ENCODE data around the gene MAGI1. TPM values are rescaled to one million over a fixed set of nuclear protein-coding genes. Genes with fewer than 3 reads are reported as not detected.

The MAGI1 gene
- total RNA-seq, 3 donors from 2014 or later (not counting 1 experiment from before 2014, with no cell fraction given): not detected

DNA sequence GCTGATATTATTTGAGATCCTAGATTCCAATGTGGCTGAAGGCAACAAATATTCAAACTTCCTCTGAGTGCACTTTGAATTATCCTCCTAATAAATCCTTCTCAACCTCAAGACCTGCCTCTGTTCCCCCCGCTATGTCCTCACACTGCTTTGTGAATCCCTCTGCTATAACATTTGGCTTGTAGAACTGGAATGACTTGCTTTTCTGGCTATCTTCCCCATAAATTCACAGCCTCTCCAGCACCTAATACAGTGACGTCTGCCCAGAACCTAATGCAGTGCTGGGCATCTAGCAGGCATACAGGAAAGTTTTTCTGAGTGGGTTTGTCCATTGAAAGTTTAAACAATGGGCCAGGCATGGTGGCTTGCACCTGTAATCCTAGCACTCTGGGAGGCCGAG lies 707.0 kb downstream of the MAGI1 start:
- no peaks in the 10 kb centered on the region for H3K4me1 Mint-ChIP-seq
- Histone ChIP-seq H3K36me3 (ENCODE audit: control insufficient read depth, insufficient read depth, low read length) (no peaks in the 10 kb centered on the region), H3K4me1 (ENCODE audit: control insufficient read depth, insufficient read depth, low read length) (no peaks in the 10 kb centered on the region), H3K4me3 (ENCODE audit: low read length) (no peak overlapping the region), H3K27me3 (ENCODE audit: control insufficient read depth, insufficient read depth, low read length) (no peaks in the 10 kb centered on the region), H3K9me3 (ENCODE audit: control insufficient read depth, insufficient read depth, low read length) (no peaks in the 10 kb centered on the region), H3K27ac (ENCODE audit: low read length) (no peak overlapping the region)
- no peak overlapping the region for H3K4me3 Mint-ChIP-seq
- H3K36me3 Mint-ChIP-seq: no peaks in the 10 kb centered on the region
- no peak for DNase-seq
- H3K27me3 Mint-ChIP-seq (ENCODE audit: low read depth in 2 of 2): no peaks in the 10 kb centered on the region
- intact Hi-C loops (cut with micrococcal nuclease): no loop called here
- TF ChIP-seq, protein P1, sequence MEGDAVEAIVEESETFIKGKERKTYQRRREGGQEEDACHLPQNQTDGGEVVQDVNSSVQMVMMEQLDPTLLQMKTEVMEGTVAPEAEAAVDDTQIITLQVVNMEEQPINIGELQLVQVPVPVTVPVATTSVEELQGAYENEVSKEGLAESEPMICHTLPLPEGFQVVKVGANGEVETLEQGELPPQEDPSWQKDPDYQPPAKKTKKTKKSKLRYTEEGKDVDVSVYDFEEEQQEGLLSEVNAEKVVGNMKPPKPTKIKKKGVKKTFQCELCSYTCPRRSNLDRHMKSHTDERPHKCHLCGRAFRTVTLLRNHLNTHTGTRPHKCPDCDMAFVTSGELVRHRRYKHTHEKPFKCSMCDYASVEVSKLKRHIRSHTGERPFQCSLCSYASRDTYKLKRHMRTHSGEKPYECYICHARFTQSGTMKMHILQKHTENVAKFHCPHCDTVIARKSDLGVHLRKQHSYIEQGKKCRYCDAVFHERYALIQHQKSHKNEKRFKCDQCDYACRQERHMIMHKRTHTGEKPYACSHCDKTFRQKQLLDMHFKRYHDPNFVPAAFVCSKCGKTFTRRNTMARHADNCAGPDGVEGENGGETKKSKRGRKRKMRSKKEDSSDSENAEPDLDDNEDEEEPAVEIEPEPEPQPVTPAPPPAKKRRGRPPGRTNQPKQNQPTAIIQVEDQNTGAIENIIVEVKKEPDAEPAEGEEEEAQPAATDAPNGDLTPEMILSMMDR (IDR thresholded peaks at IDR 0.05): no peak
- WGBS (ENCODE audit: insufficient coverage): 88% methylated on average over 3 of the region's 3 CpGs
- H3K9me3 Mint-ChIP-seq: peaks cover 3 to 18% of the 10 kb centered on the region in 2 donors
- H3K27ac Mint-ChIP-seq: no peak overlapping the region
- no peak for ATAC-seq

DNA sequence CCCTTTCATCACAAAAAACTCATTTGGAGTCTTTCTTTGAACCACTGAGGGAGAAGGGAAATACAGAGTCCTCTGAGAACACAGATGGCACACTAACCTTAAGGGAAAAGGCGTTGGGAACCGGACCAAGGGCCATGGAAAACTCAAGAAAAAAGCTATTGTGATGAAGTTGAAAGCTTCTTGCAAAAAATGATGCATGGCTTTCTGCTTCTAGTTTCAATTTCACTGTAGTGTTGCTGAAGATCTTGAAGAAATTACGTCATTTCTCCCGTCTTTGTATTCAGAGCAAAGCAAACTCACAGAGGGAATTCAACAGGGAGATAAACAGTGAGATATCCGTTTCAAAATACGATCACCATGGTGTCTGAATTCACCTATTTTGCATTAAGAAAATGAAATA lies 708.6 kb downstream of the MAGI1 start:
- H3K4me1 Mint-ChIP-seq: no peaks in the 10 kb centered on the region
- Histone ChIP-seq H3K4me3 (ENCODE audit: low read length) (no peak overlapping the region), H3K4me1 (ENCODE audit: control insufficient read depth, insufficient read depth, low read length) (no peaks in the 10 kb centered on the region), H3K27ac (ENCODE audit: low read length) (no peak overlapping the region), H3K9me3 (ENCODE audit: control insufficient read depth, insufficient read depth, low read length) (no peaks in the 10 kb centered on the region), H3K27me3 (ENCODE audit: control insufficient read depth, insufficient read depth, low read length) (no peaks in the 10 kb centered on the region), H3K36me3 (ENCODE audit: control insufficient read depth, insufficient read depth, low read length) (no peaks in the 10 kb centered on the region)
- H3K27ac Mint-ChIP-seq: no peak overlapping the region
- intact Hi-C loops (cut with micrococcal nuclease): no loop called here
- H3K4me3 Mint-ChIP-seq: no peak overlapping the region
- peaks cover 3 to 12% of the 10 kb centered on the region in 2 donors for H3K9me3 Mint-ChIP-seq
- DNase-seq (no peak), ATAC-seq (no peak)
- no peaks in the 10 kb centered on the region for H3K27me3 Mint-ChIP-seq (ENCODE audit: low read depth in 2 of 2)
- TF ChIP-seq, protein P1 (IDR thresholded peaks at IDR 0.05): no peak
- no peaks in the 10 kb centered on the region for H3K36me3 Mint-ChIP-seq
- WGBS (ENCODE audit: insufficient coverage): 86% methylated on average over 6 of the region's 6 CpGs

DNA sequence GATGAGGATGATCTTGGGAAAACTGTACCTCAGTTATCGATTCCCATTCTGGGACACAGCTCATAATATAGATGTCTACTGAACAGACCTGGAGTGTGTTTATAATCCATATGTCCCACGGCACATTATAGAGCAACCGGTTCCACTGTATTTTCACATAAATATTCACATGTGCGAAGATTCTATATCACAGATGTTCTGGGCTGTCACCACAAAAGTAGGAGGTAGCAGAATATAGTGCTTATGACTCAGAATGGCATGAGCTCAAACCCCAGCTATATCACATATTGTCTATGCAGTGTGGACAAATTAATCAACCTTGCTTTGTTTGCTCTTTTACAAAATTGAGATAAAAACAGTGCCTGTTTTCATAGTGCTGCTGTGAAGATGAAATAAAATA lies 710.6 kb downstream of the MAGI1 start:
- DNase-seq (no peak), ATAC-seq (no peak)
- Mint-ChIP-seq H3K27ac (no peak overlapping the region), H3K4me1 (no peaks in the 10 kb centered on the region), H3K27me3 (ENCODE audit: low read depth in 2 of 2) (no peaks in the 10 kb centered on the region), H3K36me3 (no peaks in the 10 kb centered on the region), H3K4me3 (no peak overlapping the region), H3K9me3 (peaks cover 3 to 14% of the 10 kb centered on the region in 2 donors)
- 100% methylated on average over 4 of the region's 4 CpGs for WGBS (ENCODE audit: insufficient coverage)
- H3K4me1 ChIP-seq (ENCODE audit: control insufficient read depth, insufficient read depth, low read length): no peaks in the 10 kb centered on the region
- no peaks in the 10 kb centered on the region for H3K27me3 ChIP-seq (ENCODE audit: control insufficient read depth, insufficient read depth, low read length)
- H3K27ac ChIP-seq (ENCODE audit: low read length): no peak overlapping the region
- TF ChIP-seq, protein P1 (IDR thresholded peaks at IDR 0.05): no peak
- intact Hi-C loops (cut with micrococcal nuclease): no loop called here
- no peaks in the 10 kb centered on the region for H3K36me3 ChIP-seq (ENCODE audit: control insufficient read depth, insufficient read depth, low read length)
- H3K9me3 ChIP-seq (ENCODE audit: control insufficient read depth, insufficient read depth, low read length): no peaks in the 10 kb centered on the region
- H3K4me3 ChIP-seq (ENCODE audit: low read length): no peak overlapping the region

DNA sequence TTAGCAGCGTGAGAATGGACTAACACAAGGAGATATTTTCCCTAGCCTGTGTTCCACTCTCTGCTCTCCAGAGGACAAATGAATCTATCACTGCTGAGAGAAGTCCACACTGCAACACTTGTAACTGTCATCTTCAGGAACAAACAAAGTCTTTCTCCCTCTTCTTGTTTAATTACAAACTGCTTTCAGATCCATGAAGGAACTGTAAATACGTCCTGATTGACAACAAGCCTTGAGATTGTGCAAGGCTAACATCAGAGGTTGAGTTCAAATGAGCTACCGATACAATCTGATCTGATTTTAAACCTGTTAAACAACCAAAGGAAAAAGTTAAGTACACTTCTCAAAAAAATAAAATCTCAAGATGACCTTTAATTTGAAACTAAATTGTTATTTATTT lies 712.1 kb downstream of the MAGI1 start:
- Histone ChIP-seq H3K4me1 (ENCODE audit: control insufficient read depth, insufficient read depth, low read length) (no peaks in the 10 kb centered on the region), H3K9me3 (ENCODE audit: control insufficient read depth, insufficient read depth, low read length) (no peaks in the 10 kb centered on the region), H3K36me3 (ENCODE audit: control insufficient read depth, insufficient read depth, low read length) (no peaks in the 10 kb centered on the region), H3K27me3 (ENCODE audit: control insufficient read depth, insufficient read depth, low read length) (no peaks in the 10 kb centered on the region), H3K27ac (ENCODE audit: low read length) (no peak overlapping the region), H3K4me3 (ENCODE audit: low read length) (no peak overlapping the region)
- TF ChIP-seq, protein P1 (IDR thresholded peaks at IDR 0.05): no peak
- no peak overlapping the region for H3K27ac Mint-ChIP-seq
- no peaks in the 10 kb centered on the region for H3K4me1 Mint-ChIP-seq
- H3K27me3 Mint-ChIP-seq (ENCODE audit: low read depth in 2 of 2): no peaks in the 10 kb centered on the region
- peaks cover 7 to 16% of the 10 kb centered on the region in 2 donors for H3K9me3 Mint-ChIP-seq
- no peaks in the 10 kb centered on the region for H3K36me3 Mint-ChIP-seq
- H3K4me3 Mint-ChIP-seq: no peak overlapping the region
- no peak for ATAC-seq
- no peak for DNase-seq
- WGBS (ENCODE audit: insufficient coverage): 88% methylated on average over 3 of the region's 3 CpGs
- intact Hi-C loops (cut with micrococcal nuclease): no loop called here

Data from natural killer cell (primary cell).